ENCODE measurements around the gene NUP133.
"Not testable (repeated sequence)": the region's sequence is repeated elsewhere in the genome, so short reads cannot be mapped to it uniquely, and the experiment has no call there.

NUP133 gene

DNA sequence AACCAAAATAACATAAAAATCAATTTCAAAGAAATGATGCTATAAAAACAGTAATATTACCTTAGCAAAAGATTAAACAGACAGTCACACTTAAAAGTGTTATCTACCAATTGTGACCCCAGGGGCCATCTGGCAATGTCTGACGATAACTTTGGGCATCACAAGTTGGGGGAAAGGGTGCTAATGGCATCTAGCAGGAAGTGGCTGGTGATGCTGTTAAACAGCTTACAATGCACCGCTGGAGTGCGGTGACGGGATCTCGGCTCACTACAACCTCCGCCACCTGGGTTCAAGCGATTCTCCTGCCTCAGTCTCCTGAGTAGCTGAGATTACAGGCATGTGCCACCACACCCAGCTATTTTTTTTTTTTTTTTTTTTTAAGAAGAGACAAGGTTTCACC is 27.6 kb downstream of the NUP133 start:
- TF ChIP-seq CTCF (IDR thresholded peaks at IDR 0.05), result no peak
- Histone ChIP-seq H3K27ac (no peak overlapping the region), H3K4me3 (no peak overlapping the region)
- DNase-seq (ENCODE audit: low spot score), result no peak

- DNase-seq (ENCODE audit: low spot score), result no peak
These were observed 28.3 kb downstream of the NUP133 start for GRCh38 chr1:229479660-229480399.

GRCh38 chr1:229478852-229479251 is 29.3 kb downstream of the NUP133 start:
- Histone ChIP-seq H3K27ac (no peak overlapping the region), H3K4me3 (no peak overlapping the region)
- TF ChIP-seq CTCF (IDR thresholded peaks at IDR 0.05), result no peak
- DNase-seq (ENCODE audit: low spot score), result no peak

More at GRCh38 chr1:229479660-229480399, 28.3 kb downstream of the NUP133 start:
- no peak overlapping the region for H3K4me3 ChIP-seq
- H3K27ac ChIP-seq, result no peak overlapping the region
- no peak for TF ChIP-seq CTCF (IDR thresholded peaks at IDR 0.05)

DNA sequence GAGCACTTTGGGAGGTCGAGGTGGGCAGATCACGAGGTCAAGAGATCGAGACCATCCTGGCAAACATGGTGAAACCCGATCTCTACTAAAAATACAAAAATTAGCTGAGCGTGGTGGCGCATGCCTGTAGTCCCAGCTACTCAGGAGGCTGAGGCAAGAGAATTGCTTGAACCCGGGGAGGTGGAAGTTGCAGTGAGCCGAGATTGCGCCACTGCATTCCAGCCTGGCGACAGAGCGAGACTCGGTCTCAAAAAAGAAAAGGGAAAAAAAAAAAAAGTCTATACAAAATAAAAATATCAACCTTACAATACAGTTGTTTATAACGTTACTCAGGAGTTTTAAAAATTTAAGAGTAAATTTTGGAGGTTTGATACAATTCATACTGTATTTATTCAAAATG is 32.3 kb downstream of the NUP133 start:
- H3K4me3 ChIP-seq; DNase-seq (ENCODE audit: low spot score); H3K27ac ChIP-seq: not testable (repeated sequence)

- TF ChIP-seq CTCF (IDR thresholded peaks at IDR 0.05), result no peak
- no peak overlapping the region for H3K4me3 ChIP-seq
- no peak for DNase-seq (ENCODE audit: low spot score)
- no peak overlapping the region for H3K27ac ChIP-seq
These were observed 33.6 kb downstream of the NUP133 start for GRCh38 chr1:229474509-229474908.

DNA sequence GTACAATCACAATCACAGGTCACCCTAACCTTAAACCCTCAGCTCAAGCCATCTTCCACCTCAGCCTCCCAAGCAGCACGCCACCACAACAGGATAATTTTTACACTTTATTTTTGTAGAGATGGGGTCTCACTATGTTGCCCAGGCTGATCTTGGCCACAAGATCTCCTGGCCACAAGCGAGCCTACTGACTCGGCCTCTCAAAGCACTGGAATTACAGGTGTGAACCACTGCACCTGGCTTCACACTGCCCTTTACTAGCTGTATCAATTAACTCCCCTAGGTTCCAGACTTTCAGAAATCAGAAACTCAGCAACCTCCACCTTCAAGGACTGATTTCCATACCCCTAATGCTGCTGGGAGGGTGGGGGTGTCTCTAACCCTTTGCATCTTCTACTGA is 37.0 kb downstream of the NUP133 start:
- no peak for DNase-seq (ENCODE audit: low spot score)
- H3K27ac ChIP-seq, result no peak overlapping the region
- no peak for TF ChIP-seq CTCF (IDR thresholded peaks at IDR 0.05)
- H3K4me3 ChIP-seq, result no peak overlapping the region

DNA sequence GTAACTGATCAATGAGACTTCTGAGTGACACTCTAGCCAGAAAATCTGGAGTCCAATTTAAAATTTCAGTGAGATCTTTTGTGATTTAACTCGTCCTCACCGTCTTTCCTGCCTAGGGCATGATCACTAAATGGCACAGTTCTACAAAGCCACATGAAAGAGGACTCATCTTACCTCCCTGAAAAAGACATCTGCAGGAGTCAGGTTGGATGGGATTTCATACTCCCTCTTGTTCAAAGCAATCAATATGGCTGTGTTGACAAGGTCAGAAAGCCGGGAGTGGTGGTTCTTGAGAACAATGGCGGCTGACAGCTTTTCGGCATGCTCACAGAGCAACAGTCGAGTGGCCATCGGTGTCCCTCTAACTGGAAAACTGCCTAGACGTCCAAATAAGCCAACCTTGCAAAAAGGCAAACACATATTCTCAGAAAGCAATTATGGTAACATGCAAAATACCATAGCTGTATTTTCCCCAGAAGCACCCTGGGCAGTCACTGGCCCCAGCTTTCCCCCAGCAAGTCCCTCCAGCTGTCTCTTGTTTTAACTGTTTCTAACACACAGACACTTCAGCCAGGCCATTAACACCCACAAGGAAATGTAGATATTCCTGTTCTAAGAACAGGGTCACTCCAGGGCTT is 37.6 kb downstream of the NUP133 start:
- no peak for DNase-seq (ENCODE audit: low spot score)
- TF ChIP-seq CTCF (IDR thresholded peaks at IDR 0.05), result no peak
- Histone ChIP-seq H3K4me3 (no peak overlapping the region), H3K27ac (no peak overlapping the region)
